B cell (primary cell): ENCODE data around the gene ZSCAN10.

Experiments used
- CTCF ChIP-seq: fragments of 200-600 bp; IDR thresholded peaks from one replicate; pipeline ENCODE4 v1.8.0; 2022; ENCODE audit warnings: antibody characterized with exemption, mild to moderate bottlenecking
- EZH2 ChIP-seq: IDR thresholded peaks from 2 replicates; pipeline ENCODE4 v1.6.1; 2012; ENCODE audit warnings: borderline replicate concordance, low read depth, mild to moderate bottlenecking, moderate library complexity, low read length; ENCODE audit not compliant: insufficient read depth, poor library complexity, severe bottlenecking

GRCh38 chr16:3140603-3141427 is 41.7 kb upstream of the ZSCAN10 start:
- TF ChIP-seq CTCF = no peak
- no peak for TF ChIP-seq EZH2
